ENCODE results near the gene DDX46. TPM values are rescaled to one million over a fixed set of nuclear protein-coding genes. Genes with fewer than 3 reads are reported as not detected.

The DDX46 gene
- total RNA-seq, 1 experiment from 2014 or later: 33.1 TPM

GRCh38 chr5:134817006-134817405 lies 58.4 kb downstream of the DDX46 start:
- H4K20me1 ChIP-seq (ENCODE audit: insufficient read depth, low read depth, low read length): no peaks in the 10 kb centered on the region
- peaks cover 35% of the 10 kb centered on the region for H3K36me3 ChIP-seq (ENCODE audit: insufficient read depth, low read length)

GRCh38 chr5:134818776-134819175 lies 60.2 kb downstream of the DDX46 start:
- H3K9me3 ChIP-seq (ENCODE audit: low read length): no peaks in the 10 kb centered on the region
- H3K4me2 ChIP-seq (ENCODE audit: low read depth, low read length, poor library complexity, severe bottlenecking): no peak overlapping the region
- peaks cover 6% of the 10 kb centered on the region; the same call in 1 of the 2 replicates for H3K79me2 ChIP-seq (ENCODE audit: low read length)
- no peaks in the 10 kb centered on the region for H4K20me1 ChIP-seq (ENCODE audit: insufficient read depth, low read depth, low read length)
- peaks cover 35% of the 10 kb centered on the region; the same call in 1 of the 2 replicates for H3K36me3 ChIP-seq (ENCODE audit: insufficient read depth, low read length)
- no peak overlapping the region for H3K9ac ChIP-seq (ENCODE audit: low read length)
- no peak for DNase-seq
- H3K27me3 ChIP-seq (ENCODE audit: low read length): no peaks in the 10 kb centered on the region
- H3K9me2 ChIP-seq (replicated peaks; ENCODE audit: insufficient read depth, low read length): no peaks in the 10 kb centered on the region
- H3K4me1 ChIP-seq (ENCODE audit: low read length): peaks cover 3% of the 10 kb centered on the region
- H3K27ac ChIP-seq (ENCODE audit: low read length): no peak overlapping the region
- no peak overlapping the region for H2AFZ ChIP-seq (ENCODE audit: low read length)
- H3K4me3 ChIP-seq (ENCODE audit: low read length): no peak overlapping the region

More at GRCh38 chr5:134817006-134817405, 58.4 kb downstream of the DDX46 start:
- no peaks in the 10 kb centered on the region for H3K9me3 ChIP-seq (ENCODE audit: low read length)
- H3K27ac ChIP-seq (ENCODE audit: low read length): no peak overlapping the region
- no peak for DNase-seq
- no peak overlapping the region for H3K4me3 ChIP-seq (ENCODE audit: low read length)
- H3K27me3 ChIP-seq (ENCODE audit: low read length): no peaks in the 10 kb centered on the region
- H3K4me1 ChIP-seq (ENCODE audit: low read length): peaks cover 11% of the 10 kb centered on the region
- H3K4me2 ChIP-seq (ENCODE audit: low read depth, low read length, poor library complexity, severe bottlenecking): no peak overlapping the region
- H3K9me2 ChIP-seq (replicated peaks; ENCODE audit: insufficient read depth, low read length): no peaks in the 10 kb centered on the region
- H3K79me2 ChIP-seq (ENCODE audit: low read length): peaks cover 3% of the 10 kb centered on the region; the same call in 1 of the 2 replicates
- H3K9ac ChIP-seq (ENCODE audit: low read length): no peak overlapping the region
- no peak overlapping the region for H2AFZ ChIP-seq (ENCODE audit: low read length)

- Histone ChIP-seq H3K27me3 (ENCODE audit: low read length) (no peaks in the 10 kb centered on the region), H4K20me1 (ENCODE audit: insufficient read depth, low read depth, low read length) (no peaks in the 10 kb centered on the region), H3K36me3 (ENCODE audit: insufficient read depth, low read length) (peaks cover 35% of the 10 kb centered on the region; the same call in 1 of the 2 replicates), H3K9ac (ENCODE audit: low read length) (no peak overlapping the region), H3K27ac (ENCODE audit: low read length) (no peak overlapping the region), H3K9me3 (ENCODE audit: low read length) (no peaks in the 10 kb centered on the region), H3K9me2 (replicated peaks; ENCODE audit: insufficient read depth, low read length) (no peaks in the 10 kb centered on the region), H3K4me2 (ENCODE audit: low read depth, low read length, poor library complexity, severe bottlenecking) (no peak overlapping the region), H2AFZ (ENCODE audit: low read length) (no peak overlapping the region), H3K4me3 (ENCODE audit: low read length) (no peak overlapping the region), H3K4me1 (ENCODE audit: low read length) (no peaks in the 10 kb centered on the region), H3K79me2 (ENCODE audit: low read length) (peaks cover 6% of the 10 kb centered on the region; the same call in 1 of the 2 replicates)
- no peak for DNase-seq
Measured at GRCh38 chr5:134819407-134819963, 60.9 kb downstream of the DDX46 start.

DNA sequence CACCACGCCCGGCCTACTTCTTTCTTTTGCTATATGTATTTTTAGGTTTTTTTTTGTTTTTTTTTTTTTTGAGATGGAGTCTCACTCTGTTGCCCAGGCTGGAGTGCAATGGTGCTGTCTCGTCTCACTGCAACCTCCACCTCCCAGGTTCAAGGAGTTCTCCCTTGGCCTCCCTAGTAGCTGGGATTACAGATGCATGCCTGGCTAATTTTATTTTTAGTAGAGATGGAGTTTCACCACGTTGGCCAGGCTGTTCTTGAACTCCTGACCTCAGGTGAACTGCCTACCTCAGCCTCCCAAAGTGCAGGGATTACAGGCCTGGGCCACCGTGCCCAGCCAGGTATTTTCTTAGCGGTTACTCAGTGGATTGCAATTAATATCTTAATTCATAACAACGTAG lies 63.3 kb downstream of the DDX46 start:
- Histone ChIP-seq H3K9me2 (replicated peaks; ENCODE audit: insufficient read depth, low read length) (no peaks in the 10 kb centered on the region), H3K9me3 (ENCODE audit: low read length) (no peaks in the 10 kb centered on the region), H3K36me3 (ENCODE audit: insufficient read depth, low read length) (peaks cover 25% of the 10 kb centered on the region), H3K27ac (ENCODE audit: low read length) (no peak overlapping the region), H3K4me1 (ENCODE audit: low read length) (no peaks in the 10 kb centered on the region), H4K20me1 (ENCODE audit: insufficient read depth, low read depth, low read length) (no peaks in the 10 kb centered on the region), H3K4me3 (ENCODE audit: low read length) (no peak overlapping the region), H2AFZ (ENCODE audit: low read length) (no peak overlapping the region), H3K79me2 (ENCODE audit: low read length) (0 out of 2 replicates have a peak, but pooled peaks cover 3% of the 10 kb centered on the region), H3K27me3 (ENCODE audit: low read length) (no peaks in the 10 kb centered on the region), H3K9ac (ENCODE audit: low read length) (no peak overlapping the region), H3K4me2 (ENCODE audit: low read depth, low read length, poor library complexity, severe bottlenecking) (no peak overlapping the region)
- no peak for DNase-seq

GRCh38 chr5:134824681-134825080 lies 66.1 kb downstream of the DDX46 start:
- H3K36me3 ChIP-seq (ENCODE audit: insufficient read depth, low read length): peaks cover 35% of the 10 kb centered on the region
- H3K4me3 ChIP-seq (ENCODE audit: low read length): no peak overlapping the region
- no peaks in the 10 kb centered on the region for H3K4me1 ChIP-seq (ENCODE audit: low read length)
- H3K9ac ChIP-seq (ENCODE audit: low read length): no peak overlapping the region
- no peaks in the 10 kb centered on the region for H4K20me1 ChIP-seq (ENCODE audit: insufficient read depth, low read depth, low read length)
- no peaks in the 10 kb centered on the region for H3K9me3 ChIP-seq (ENCODE audit: low read length)
- no peak overlapping the region for H2AFZ ChIP-seq (ENCODE audit: low read length)
- H3K4me2 ChIP-seq (ENCODE audit: low read depth, low read length, poor library complexity, severe bottlenecking): no peak overlapping the region
- H3K9me2 ChIP-seq (replicated peaks; ENCODE audit: insufficient read depth, low read length): no peaks in the 10 kb centered on the region
- H3K79me2 ChIP-seq (ENCODE audit: low read length): 0 out of 2 replicates have a peak, but pooled peaks cover 3% of the 10 kb centered on the region
- no peaks in the 10 kb centered on the region for H3K27me3 ChIP-seq (ENCODE audit: low read length)
- no peak overlapping the region for H3K27ac ChIP-seq (ENCODE audit: low read length)
- DNase-seq: no peak

GRCh38 chr5:134825212-134825611 lies 66.6 kb downstream of the DDX46 start:
- 0 out of 2 replicates have a peak, but pooled peaks cover 3% of the 10 kb centered on the region for H3K79me2 ChIP-seq (ENCODE audit: low read length)
- H3K9ac ChIP-seq (ENCODE audit: low read length): no peak overlapping the region
- peaks cover 34% of the 10 kb centered on the region for H3K36me3 ChIP-seq (ENCODE audit: insufficient read depth, low read length)
- H3K4me1 ChIP-seq (ENCODE audit: low read length): no peaks in the 10 kb centered on the region
- no peak overlapping the region for H3K4me2 ChIP-seq (ENCODE audit: low read depth, low read length, poor library complexity, severe bottlenecking)
- no peak overlapping the region for H3K27ac ChIP-seq (ENCODE audit: low read length)
- H3K9me3 ChIP-seq (ENCODE audit: low read length): no peaks in the 10 kb centered on the region
- no peaks in the 10 kb centered on the region for H4K20me1 ChIP-seq (ENCODE audit: insufficient read depth, low read depth, low read length)
- no peak for DNase-seq
- H2AFZ ChIP-seq (ENCODE audit: low read length): no peak overlapping the region
- no peaks in the 10 kb centered on the region for H3K27me3 ChIP-seq (ENCODE audit: low read length)
- H3K4me3 ChIP-seq (ENCODE audit: low read length): no peak overlapping the region
- H3K9me2 ChIP-seq (replicated peaks; ENCODE audit: insufficient read depth, low read length): no peaks in the 10 kb centered on the region

DNA sequence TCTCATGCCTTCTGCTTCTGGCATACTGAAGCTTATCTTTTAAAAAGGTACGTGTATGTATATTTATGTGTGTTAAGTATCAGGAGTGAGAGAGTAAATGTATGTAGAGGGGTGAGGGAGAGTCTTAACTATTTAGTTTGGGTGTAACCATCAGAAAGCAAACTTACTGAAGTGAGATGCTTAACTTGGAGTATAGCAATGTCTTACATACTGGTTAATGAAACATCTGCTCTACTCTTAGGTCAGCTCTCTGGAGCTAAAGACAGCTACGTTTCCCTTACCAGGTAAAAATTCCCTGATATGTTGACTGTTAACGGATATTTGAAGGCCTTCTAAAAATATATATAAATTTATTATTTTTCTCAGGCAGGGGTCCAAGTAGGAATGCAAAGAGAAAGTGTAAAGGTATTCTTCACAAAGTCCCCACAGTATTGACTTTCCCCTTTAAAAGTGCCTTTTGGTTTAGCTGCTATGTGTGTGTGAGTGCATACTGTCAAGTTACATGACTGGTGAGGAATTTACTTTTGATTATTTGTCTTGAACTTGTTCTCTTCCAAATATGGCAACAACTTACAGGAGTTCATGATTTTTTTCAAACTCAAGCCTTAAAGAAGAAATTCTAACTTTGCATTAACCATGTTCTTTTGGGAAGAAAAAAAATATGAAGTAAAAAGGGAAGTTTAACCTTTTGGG lies 74.9 kb downstream of the DDX46 start:
- Histone ChIP-seq H3K4me1 (ENCODE audit: low read length) (peaks cover 5% of the 10 kb centered on the region), H3K79me2 (ENCODE audit: low read length) (no peaks in the 10 kb centered on the region), H3K9me2 (replicated peaks; ENCODE audit: insufficient read depth, low read length) (no peaks in the 10 kb centered on the region), H4K20me1 (ENCODE audit: insufficient read depth, low read depth, low read length) (no peaks in the 10 kb centered on the region), H3K27ac (ENCODE audit: low read length) (no peak overlapping the region), H3K9ac (ENCODE audit: low read length) (no peak overlapping the region), H3K4me2 (ENCODE audit: low read depth, low read length, poor library complexity, severe bottlenecking) (no peak overlapping the region), H3K4me3 (ENCODE audit: low read length) (no peak overlapping the region), H3K36me3 (ENCODE audit: insufficient read depth, low read length) (peaks cover 23% of the 10 kb centered on the region; the same call in 1 of the 2 replicates), H2AFZ (ENCODE audit: low read length) (no peak overlapping the region), H3K27me3 (ENCODE audit: low read length) (no peaks in the 10 kb centered on the region), H3K9me3 (ENCODE audit: low read length) (no peaks in the 10 kb centered on the region)
- no peak for DNase-seq

DNA sequence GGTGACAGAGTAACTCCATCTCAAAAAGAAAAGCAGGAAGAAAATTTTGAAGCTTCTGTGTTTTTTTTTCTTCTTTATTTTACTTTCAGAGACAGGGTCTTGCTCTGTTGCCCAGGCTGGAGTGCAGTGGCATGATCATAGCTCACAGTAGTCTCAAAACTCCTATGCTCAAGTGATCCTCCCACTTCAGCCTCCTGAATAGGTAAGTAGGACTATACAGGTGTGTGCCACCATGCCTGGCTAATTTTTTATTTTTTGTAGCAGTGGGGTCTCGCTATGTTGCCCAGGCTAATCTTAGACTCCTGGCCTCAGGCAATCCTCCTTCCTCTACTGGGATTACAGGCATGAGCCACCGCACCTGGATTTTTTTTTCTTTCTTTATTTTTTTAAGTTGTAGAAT lies 77.0 kb downstream of the DDX46 start:
- no peaks in the 10 kb centered on the region for H3K79me2 ChIP-seq (ENCODE audit: low read length)
- H3K4me3 ChIP-seq (ENCODE audit: low read length): no peak overlapping the region
- no peaks in the 10 kb centered on the region for H3K9me3 ChIP-seq (ENCODE audit: low read length)
- H3K36me3 ChIP-seq (ENCODE audit: insufficient read depth, low read length): peaks cover 23% of the 10 kb centered on the region; the same call in 1 of the 2 replicates
- peaks cover 5% of the 10 kb centered on the region for H3K4me1 ChIP-seq (ENCODE audit: low read length)
- no peak overlapping the region for H3K4me2 ChIP-seq (ENCODE audit: low read depth, low read length, poor library complexity, severe bottlenecking)
- no peak overlapping the region for H3K27ac ChIP-seq (ENCODE audit: low read length)
- H3K27me3 ChIP-seq (ENCODE audit: low read length): no peaks in the 10 kb centered on the region
- H4K20me1 ChIP-seq (ENCODE audit: insufficient read depth, low read depth, low read length): no peaks in the 10 kb centered on the region
- no peak overlapping the region for H2AFZ ChIP-seq (ENCODE audit: low read length)
- H3K9me2 ChIP-seq (replicated peaks; ENCODE audit: insufficient read depth, low read length): no peaks in the 10 kb centered on the region
- H3K9ac ChIP-seq (ENCODE audit: low read length): no peak overlapping the region
- DNase-seq: no peak

Measured in Karpas-422 (cell line).